ENCODE results near the gene SLC39A11.

- TF ChIP-seq, protein P1, sequence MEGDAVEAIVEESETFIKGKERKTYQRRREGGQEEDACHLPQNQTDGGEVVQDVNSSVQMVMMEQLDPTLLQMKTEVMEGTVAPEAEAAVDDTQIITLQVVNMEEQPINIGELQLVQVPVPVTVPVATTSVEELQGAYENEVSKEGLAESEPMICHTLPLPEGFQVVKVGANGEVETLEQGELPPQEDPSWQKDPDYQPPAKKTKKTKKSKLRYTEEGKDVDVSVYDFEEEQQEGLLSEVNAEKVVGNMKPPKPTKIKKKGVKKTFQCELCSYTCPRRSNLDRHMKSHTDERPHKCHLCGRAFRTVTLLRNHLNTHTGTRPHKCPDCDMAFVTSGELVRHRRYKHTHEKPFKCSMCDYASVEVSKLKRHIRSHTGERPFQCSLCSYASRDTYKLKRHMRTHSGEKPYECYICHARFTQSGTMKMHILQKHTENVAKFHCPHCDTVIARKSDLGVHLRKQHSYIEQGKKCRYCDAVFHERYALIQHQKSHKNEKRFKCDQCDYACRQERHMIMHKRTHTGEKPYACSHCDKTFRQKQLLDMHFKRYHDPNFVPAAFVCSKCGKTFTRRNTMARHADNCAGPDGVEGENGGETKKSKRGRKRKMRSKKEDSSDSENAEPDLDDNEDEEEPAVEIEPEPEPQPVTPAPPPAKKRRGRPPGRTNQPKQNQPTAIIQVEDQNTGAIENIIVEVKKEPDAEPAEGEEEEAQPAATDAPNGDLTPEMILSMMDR (IDR thresholded peaks at IDR 0.05 in 2 of 3, conservative IDR thresholded peaks at IDR 0.05 in 1 of 3; ENCODE audit: borderline replicate concordance in 1 of 3, insufficient read depth in 1 of 3, low read depth in 2 of 3, low read length in 2 of 3), result no peak
- TF ChIP-seq EGR1 (IDR thresholded peaks at IDR 0.05; ENCODE audit: low read depth) (no peak), POLR2A (IDR thresholded peaks at IDR 0.05; ENCODE audit: borderline replicate concordance, extremely low read depth, insufficient read depth, insufficient read length) (no peak), ZNF274 (IDR thresholded peaks at IDR 0.05; ENCODE audit: low read depth, low read length) (no peak), EZH2phosphoT487 (IDR thresholded peaks at IDR 0.05; ENCODE audit: borderline replicate concordance) (no peak), ATF3 (IDR thresholded peaks at IDR 0.05) (no peak), SIN3A (IDR thresholded peaks at IDR 0.05; ENCODE audit: low read depth) (no peak), TCF7L2 (IDR thresholded peaks at IDR 0.05; ENCODE audit: borderline replicate concordance, extremely low read depth, insufficient read depth, insufficient read length) (no peak), YY1 (IDR thresholded peaks at IDR 0.05; ENCODE audit: extremely low read depth, insufficient replicate concordance, low read depth, low read length) (no peak), RAD21 (IDR thresholded peaks at IDR 0.05; ENCODE audit: low read depth) (no peak), EZH2 (IDR thresholded peaks at IDR 0.05) (no peak)
- TF ChIP-seq, protein P2, sequence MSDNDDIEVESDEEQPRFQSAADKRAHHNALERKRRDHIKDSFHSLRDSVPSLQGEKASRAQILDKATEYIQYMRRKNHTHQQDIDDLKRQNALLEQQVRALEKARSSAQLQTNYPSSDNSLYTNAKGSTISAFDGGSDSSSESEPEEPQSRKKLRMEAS (IDR thresholded peaks at IDR 0.05), result no peak
- TF ChIP-seq, protein P3, sequence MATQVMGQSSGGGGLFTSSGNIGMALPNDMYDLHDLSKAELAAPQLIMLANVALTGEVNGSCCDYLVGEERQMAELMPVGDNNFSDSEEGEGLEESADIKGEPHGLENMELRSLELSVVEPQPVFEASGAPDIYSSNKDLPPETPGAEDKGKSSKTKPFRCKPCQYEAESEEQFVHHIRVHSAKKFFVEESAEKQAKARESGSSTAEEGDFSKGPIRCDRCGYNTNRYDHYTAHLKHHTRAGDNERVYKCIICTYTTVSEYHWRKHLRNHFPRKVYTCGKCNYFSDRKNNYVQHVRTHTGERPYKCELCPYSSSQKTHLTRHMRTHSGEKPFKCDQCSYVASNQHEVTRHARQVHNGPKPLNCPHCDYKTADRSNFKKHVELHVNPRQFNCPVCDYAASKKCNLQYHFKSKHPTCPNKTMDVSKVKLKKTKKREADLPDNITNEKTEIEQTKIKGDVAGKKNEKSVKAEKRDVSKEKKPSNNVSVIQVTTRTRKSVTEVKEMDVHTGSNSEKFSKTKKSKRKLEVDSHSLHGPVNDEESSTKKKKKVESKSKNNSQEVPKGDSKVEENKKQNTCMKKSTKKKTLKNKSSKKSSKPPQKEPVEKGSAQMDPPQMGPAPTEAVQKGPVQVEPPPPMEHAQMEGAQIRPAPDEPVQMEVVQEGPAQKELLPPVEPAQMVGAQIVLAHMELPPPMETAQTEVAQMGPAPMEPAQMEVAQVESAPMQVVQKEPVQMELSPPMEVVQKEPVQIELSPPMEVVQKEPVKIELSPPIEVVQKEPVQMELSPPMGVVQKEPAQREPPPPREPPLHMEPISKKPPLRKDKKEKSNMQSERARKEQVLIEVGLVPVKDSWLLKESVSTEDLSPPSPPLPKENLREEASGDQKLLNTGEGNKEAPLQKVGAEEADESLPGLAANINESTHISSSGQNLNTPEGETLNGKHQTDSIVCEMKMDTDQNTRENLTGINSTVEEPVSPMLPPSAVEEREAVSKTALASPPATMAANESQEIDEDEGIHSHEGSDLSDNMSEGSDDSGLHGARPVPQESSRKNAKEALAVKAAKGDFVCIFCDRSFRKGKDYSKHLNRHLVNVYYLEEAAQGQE (IDR thresholded peaks at IDR 0.05; ENCODE audit: low read depth), result no peak
These were observed 3.9 kb downstream of the SLC39A11 start for GRCh38 chr17:73088561-73088960.
